Fibroblast of upper back skin (primary cell): Measurements from ENCODE around the gene UGT1A7.
A peak's percentile ranks its signal among the peaks of the same experiment; 100 is the strongest.
"Not testable (repeated sequence)": the region's sequence is repeated elsewhere in the genome, so short reads cannot be mapped to it uniquely, and the experiment has no call there.

Source experiments
- DNase-seq: peaks from one replicate; pipeline ENCODE4 v3.0.0-alpha.2; 2013

The UGT1A7 gene

GRCh38 chr2:233681521-233682099 lies at the start of gene UGT1A7:
Gene UGT1A7, plus strand, starts transcription at chr2:233681901. Its CDS starts 37 bp downstream, at chr2:233681938.
- no peak for DNase-seq

- not testable (repeated sequence) for DNase-seq
Observed at GRCh38 chr2:233636306-233636705, 45.4 kb upstream of the UGT1A7 start, which contains the start of gene UGT1A10. Gene UGT1A10, plus strand, starts transcription at chr2:233636448. Its CDS starts 75 bp downstream, at chr2:233636523.

DNA sequence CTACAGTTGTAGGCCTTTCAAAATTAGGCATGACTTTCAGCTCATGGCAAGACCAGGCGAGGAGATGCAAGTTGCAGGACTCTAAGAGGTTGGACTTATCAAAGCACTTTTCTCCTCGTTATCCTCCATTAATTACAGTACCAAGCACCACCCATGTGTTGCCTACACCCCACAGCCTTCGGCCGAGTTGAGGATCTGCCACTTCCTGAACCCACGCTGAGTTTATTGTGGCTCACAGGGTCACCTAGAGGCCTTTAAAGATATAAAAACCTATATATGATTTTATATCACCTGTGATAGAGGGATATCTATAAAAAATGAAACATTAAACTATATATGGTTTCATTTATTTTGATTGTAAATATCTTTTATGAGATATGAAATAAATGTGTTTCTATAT lies 42.9 kb upstream of the UGT1A7 start:
- no peak for DNase-seq

- DNase-seq = no peak
Observed at GRCh38 chr2:233639860-233640259, 41.8 kb upstream of the UGT1A7 start.

DNA sequence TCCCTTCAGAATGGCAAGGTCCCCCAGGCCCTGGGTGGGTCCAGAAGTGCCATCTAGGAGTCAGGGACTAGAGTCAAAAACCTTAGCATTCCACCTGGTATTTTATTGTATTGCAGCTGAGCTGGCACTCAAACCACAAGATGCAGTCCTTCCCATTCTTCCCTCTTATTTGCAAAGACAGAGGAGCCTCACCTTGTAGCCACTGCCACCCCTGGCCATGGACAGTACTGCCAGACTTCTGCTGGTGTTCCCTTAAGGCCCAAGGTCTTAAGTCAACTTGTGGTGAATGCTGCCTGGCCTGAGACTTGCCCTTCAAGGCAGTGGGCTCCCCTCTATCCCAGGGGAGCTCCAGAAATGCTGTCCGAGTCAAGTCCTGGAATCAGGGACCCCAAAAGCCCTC lies 38.6 kb upstream of the UGT1A7 start:
- no peak for DNase-seq

GRCh38 chr2:233646033-233646432 lies 35.7 kb upstream of the UGT1A7 start:
- DNase-seq = not testable (repeated sequence)

DNA sequence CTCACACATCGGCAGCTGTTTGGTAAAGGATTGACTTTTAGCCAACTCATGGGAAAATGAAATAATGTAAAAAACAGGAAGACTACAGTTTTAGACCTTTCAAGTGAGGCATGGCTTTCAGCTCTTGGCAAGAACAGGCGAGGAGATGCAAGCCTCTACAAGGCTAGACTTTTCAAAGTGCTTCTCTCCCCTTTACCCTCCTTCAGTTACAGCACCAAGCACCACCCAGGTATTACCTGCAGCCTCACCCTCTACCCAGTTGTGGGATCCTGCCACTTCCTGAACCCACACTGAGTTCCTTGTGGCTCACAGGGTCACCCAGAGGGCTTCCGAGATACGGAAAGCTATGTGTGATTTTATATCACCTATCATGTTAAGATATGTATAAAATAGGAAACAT lies 30.7 kb upstream of the UGT1A7 start:
- no peak for DNase-seq

DNA sequence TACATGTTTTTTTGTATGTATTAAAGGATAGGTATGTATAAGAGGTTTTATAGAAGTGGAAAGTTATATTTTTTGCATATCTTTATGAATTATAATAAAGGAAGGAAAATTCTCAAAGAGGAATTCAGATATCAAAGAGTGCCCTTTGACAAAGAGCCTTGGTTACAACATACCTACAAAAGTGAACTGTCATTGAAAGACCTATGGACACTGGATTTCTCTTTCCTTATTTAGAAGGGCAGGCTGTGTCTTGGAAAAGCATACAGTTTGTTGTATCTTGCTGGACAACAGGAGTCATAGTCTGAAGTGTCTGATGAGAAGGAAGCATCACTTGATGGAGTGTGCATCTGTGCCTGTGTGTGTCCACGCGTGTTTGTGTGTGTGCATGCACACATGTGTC lies 30.3 kb upstream of the UGT1A7 start:
- DNase-seq = no peak

DNA sequence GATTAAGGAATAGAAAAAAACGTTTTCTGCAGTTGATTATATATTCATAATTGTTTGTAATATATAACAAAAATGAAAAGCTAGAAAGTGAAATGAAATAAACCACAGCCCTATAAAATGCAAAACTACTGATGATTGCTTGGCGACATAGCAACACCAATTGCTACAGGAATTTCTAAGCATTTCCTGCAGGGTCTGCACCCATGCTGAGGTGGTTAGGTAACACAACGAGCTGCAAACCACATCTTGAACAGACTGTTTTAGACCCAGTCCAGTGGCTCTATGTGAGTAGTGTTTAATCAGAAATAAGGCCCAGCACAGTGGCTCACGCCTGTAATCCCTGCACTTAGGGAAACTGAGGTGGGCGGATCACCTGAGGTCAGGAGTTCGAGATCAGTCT lies 27.2 kb upstream of the UGT1A7 start:
- no peak for DNase-seq

DNA sequence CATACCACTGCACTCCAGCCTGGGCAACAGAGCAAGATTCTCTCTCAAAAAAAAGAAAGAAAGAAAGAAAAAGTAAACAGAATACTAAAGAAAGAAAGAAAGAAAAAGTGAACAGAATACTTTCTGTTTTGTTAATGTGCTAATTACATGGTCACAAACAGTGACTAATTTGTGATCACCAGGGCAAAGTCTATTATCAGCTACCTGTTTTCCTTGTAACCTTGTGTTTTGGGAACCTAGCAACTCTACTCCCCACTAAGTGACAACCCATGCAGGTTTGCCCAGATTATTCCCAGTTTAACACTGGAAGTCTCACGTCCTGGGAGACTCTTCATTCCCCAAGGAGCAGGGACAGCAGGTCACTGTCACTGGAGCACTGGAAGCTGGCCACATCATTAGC lies 26.7 kb upstream of the UGT1A7 start:
- no peak for DNase-seq

DNA sequence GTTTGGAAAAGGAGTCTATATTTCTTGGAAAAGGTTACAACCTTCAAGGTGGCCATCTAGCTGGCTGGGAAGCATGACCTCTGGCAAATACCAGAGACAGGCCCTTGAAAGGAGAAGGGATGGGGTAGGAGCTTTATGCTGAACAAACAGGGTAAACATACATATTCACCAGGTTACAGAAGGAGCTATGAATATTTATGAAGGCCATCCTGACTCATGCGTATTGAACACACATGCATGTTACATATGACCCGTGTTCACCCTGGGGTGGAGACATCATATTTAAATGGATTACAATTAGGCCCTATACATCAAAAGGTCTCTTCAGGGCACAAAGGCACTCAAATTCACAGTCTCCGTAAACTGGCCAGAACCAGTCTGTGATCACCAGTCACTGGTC lies 25.8 kb upstream of the UGT1A7 start:
- DNase-seq = not testable (repeated sequence)

GRCh38 chr2:233656443-233656842 lies 25.3 kb upstream of the UGT1A7 start:
- DNase-seq = no peak

- no peak for DNase-seq
Observed at GRCh38 chr2:233658610-233659009, 23.1 kb upstream of the UGT1A7 start.

- DNase-seq = no peak
Observed at GRCh38 chr2:233663911-233664310, 17.8 kb upstream of the UGT1A7 start.

GRCh38 chr2:233668605-233669260 lies 13.0 kb upstream of the UGT1A7 start:
- no peak for DNase-seq

DNA sequence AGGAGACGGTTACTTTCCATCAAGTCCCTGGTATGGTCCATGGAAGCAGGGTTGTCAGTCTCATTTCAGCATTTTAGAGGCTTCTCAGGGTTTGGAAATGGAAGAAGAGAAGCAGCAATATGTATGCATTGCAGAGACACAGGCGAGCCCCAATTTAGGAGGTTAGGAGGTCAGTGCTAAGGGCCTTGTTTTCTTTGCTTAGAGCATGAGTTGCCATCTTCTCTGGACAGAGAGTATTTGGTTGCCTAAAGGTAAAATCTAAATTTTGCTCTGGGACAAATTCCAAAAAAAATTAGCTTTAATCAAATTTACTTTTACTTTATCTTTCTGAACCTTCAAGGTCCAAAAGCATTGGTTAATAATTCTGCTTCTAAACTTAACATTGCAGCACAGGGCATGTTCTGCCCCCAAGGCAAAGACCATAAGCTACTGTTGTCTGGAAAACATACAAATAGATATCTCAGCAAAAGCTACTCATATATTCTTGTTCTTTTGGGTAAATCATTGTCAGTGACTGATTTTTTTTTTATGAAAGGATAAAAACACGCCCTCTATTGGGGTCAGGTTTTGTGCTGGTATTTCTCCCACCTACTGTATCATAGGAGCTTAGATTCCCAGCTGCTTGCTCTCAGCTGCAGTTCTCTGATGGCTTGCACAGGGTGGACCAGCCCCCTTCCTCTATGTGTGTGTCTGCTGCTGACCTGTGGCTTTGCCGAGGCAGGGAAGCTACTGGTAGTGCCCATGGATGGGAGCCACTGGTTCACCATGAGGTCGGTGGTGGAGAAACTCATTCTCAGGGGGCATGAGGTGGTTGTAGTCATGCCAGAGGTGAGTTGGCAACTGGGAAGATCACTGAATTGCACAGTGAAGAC lies 10.2 kb upstream of the UGT1A7 start, which contains the start of gene UGT1A9:
UGT1A9 (plus strand) TSS at position 609 of the 872 bp plus-strand sequence; CDS start at position 646, 37 bp downstream.
- DNase-seq = no peak

- DNase-seq = no peak
Observed at GRCh38 chr2:233672886-233673285, 8.8 kb upstream of the UGT1A7 start.

- no peak for DNase-seq
Observed at GRCh38 chr2:233673896-233674295, 7.8 kb upstream of the UGT1A7 start.

GRCh38 chr2:233674314-233674713 lies 7.4 kb upstream of the UGT1A7 start:
- DNase-seq = no peak

- DNase-seq = no peak
Observed at GRCh38 chr2:233674995-233675394, 6.7 kb upstream of the UGT1A7 start.

DNA sequence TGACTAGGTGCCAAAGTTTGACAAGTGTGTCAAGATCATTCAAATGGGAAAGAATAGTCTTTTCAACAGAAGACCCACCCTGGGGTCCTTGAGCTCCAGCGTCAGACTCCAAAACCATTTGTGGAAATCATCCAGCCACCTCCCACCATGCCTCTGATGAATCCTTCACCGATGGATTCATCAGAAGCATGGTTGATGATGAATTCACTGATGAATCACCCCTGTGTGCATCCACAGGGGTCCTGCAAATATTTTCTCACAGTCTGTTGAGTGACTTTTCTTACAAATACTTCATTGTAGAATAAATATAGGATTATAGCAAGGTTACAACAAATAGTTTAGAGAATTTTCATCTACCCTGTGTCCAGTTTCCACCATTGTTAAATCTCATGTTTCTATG lies 5.7 kb upstream of the UGT1A7 start:
- peak; percentile 1 for DNase-seq

DNA sequence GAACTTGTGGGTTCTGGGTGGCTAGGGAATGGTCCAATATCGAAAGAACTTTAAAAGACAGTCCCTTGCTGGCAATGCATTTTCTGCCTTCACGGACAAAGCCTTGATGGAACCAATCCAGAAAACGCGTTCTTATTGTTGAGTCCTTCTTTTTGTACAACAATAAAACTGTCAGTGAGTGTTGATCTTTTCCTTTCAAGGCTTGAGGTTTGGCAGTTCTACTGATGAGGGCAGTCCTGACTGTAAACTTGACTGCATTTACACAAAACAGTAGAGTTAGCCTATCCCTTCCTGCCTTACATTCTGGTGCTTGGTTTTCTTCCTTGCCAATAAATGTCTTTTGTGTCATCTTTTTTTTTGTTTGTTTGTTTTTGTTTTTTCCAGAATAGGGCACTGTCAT lies 2.5 kb upstream of the UGT1A7 start:
- no peak for DNase-seq

- no peak for DNase-seq
Observed at GRCh38 chr2:233680361-233681045, 1.2 kb upstream of the UGT1A7 start.
